CD4-positive, alpha-beta memory T cell (primary cell): ENCODE measurements around the gene ANKS3. TPM values are rescaled to one million over a fixed set of nuclear protein-coding genes. Genes with fewer than 3 reads are reported as not detected.
A peak's percentile ranks its signal among the peaks of the same experiment; 100 is the strongest.

Experiments used
- CTCF ChIA-PET: fragments of 350-600 bp; sonication (Branson Sonifier 250); formaldehyde crosslinking; loops from one replicate; lab custom pipeline; 2021; ENCODE audit warnings: inconsistent platforms; ENCODE audit not compliant: partially characterized antibody; lab: Charles Lee
- POLR2A ChIA-PET: fragments of 350-600 bp; sonication (Branson Sonifier 250); formaldehyde crosslinking; loops from one replicate; lab custom pipeline; 2021; ENCODE audit not compliant: partially characterized antibody; lab: Charles Lee
- DNase-seq, 5 donors: peaks; one replicate each; pipeline versions ENCODE4 v3.0.0 to v3.0.0-alpha.2; 2020 to 2022; ENCODE audit warnings: mixed read lengths in 1 of 5
- H3K27ac ChIP-seq: one replicate; pipeline ENCODE4 v1.7.0; 2013; ENCODE audit warnings: low read depth, low read length
- H3K27me3 ChIP-seq: 2 replicates; pipeline ENCODE4 v1.7.0; 2013; ENCODE audit warnings: mild to moderate bottlenecking, low read length, moderate library complexity; ENCODE audit not compliant: insufficient read depth
- H3K36me3 ChIP-seq: 2 replicates; pipeline ENCODE4 v1.7.0; 2013; ENCODE audit warnings: mild to moderate bottlenecking, low read length, moderate library complexity; ENCODE audit not compliant: insufficient read depth
- H3K4me1 ChIP-seq: 2 replicates; pipeline ENCODE4 v1.7.0; 2013; ENCODE audit warnings: mild to moderate bottlenecking, low read length, moderate library complexity; ENCODE audit not compliant: insufficient read depth
- H3K4me3 ChIP-seq, 2 donors: one replicate each; pipeline ENCODE4 v1.7.0; 2013; ENCODE audit warnings: low read length in 2 of 2, mild to moderate bottlenecking in 1 of 2
- H3K9me3 ChIP-seq, 2 donors: one replicate each; pipeline ENCODE4 v1.7.0; 2013; ENCODE audit warnings: low read length in 2 of 2, control low read depth in 1 of 2; ENCODE audit not compliant: control insufficient read depth in 1 of 2
- H3K27ac Mint-ChIP-seq, 7 donors: one replicate each; pipeline ENCODE4 v1.8.0; 2020 to 2021; ENCODE audit warnings: mixed read lengths in 7 of 7, mild to moderate bottlenecking in 6 of 7, inconsistent platforms in 3 of 7, moderate library complexity in 3 of 7
- H3K27me3 Mint-ChIP-seq, 2 donors: one replicate each; pipeline ENCODE4 v1.8.0; 2020 to 2021; ENCODE audit warnings: mixed read lengths in 2 of 2
- H3K36me3 Mint-ChIP-seq, 2 donors: one replicate each; pipeline ENCODE4 v1.8.0; 2020 to 2021; ENCODE audit warnings: mixed read lengths in 2 of 2, inconsistent platforms in 1 of 2, mild to moderate bottlenecking in 1 of 2
- H3K4me1 Mint-ChIP-seq, 4 donors: one replicate each; pipeline ENCODE4 v1.8.0; 2020 to 2021; ENCODE audit warnings: mixed read lengths in 4 of 4, mild to moderate bottlenecking in 1 of 4
- H3K4me3 Mint-ChIP-seq, 8 donors: one replicate each; pipeline ENCODE4 v1.8.0; 2020 to 2021; ENCODE audit warnings: mixed read lengths in 8 of 8, mild to moderate bottlenecking in 7 of 8, moderate library complexity in 6 of 8, inconsistent platforms in 3 of 8
- H3K9me3 Mint-ChIP-seq, 8 donors: one replicate each; pipeline ENCODE4 v1.8.0; 2020 to 2021; ENCODE audit warnings: mixed read lengths in 8 of 8, mild to moderate bottlenecking in 5 of 8, inconsistent platforms in 3 of 8, moderate library complexity in 1 of 8
- intact Hi-C: fragments of 100-400 bp; cut with micrococcal nuclease; formaldehyde crosslinking; loops from one replicate; pipeline ENCODE4 v1.15.1; 2023
- polyA plus RNA-seq, 2 donors: library from polyadenylated mRNA; unstranded; fragments of 300-500 nt; fragmentation: Illumina TruSeq; gene quantifications; one replicate each; pipeline ENCODE4 v1.2.3, GENCODE V29; 2021
- total RNA-seq, 2 experiments: library from RNA; stranded (reverse); gene quantifications; one replicate each; pipeline ENCODE4 v1.2.3, GENCODE V29; 2021

Gene ANKS3
- total and polyA plus RNA-seq, 4 experiments from 2014 or later, result 0.91 to 33.9 (median 17.1) TPM

- peak within 1 kb of the TSS; percentile 94 to 96 for H3K4me3 ChIP-seq
- H3K27me3 ChIP-seq, result no peaks in the 10 kb centered on the region
- H3K4me1 ChIP-seq, result peaks cover 32% of the 10 kb centered on the region
- ChIA-PET CTCF (interaction anchor here (0.5 kb wide), 1 partner anchor 19 kb away, joined by 3 read pairs; no protein-coding TSS in a partner anchor), POLR2A (interaction anchor here (0.6 to 5.0 kb wide), 13 partner anchors 19 to 291 kb away, joined by 3 to 72 read pairs (median 5); partner anchors contain the start of genes ANKS3, DNAAF8, GLYR1 and HMOX2)
- H3K27ac ChIP-seq, result peak within 1 kb of the TSS; percentile 79
- H3K9me3 Mint-ChIP-seq, result peaks cover 0 to 2% (median 0%) of the 10 kb centered on the region in 8 donors
- intact Hi-C loops, result loop anchor here (1.0 to 2.0 kb wide), 3 partner anchors 33 to 151 kb away; partner anchors contain the start of genes ANKS3, DNAAF8 and MGRN1
- no peaks in the 10 kb centered on the region for H3K27me3 Mint-ChIP-seq
- H3K4me3 Mint-ChIP-seq, result peak within 1 kb of the TSS; percentile 92 to 95 (median 94)
- peaks cover 9% of the 10 kb centered on the region for H3K36me3 ChIP-seq
- peak; percentile 90 to 93 (median 93) for DNase-seq
- peak within 1 kb of the TSS; percentile 89 to 98 (median 94) for H3K27ac Mint-ChIP-seq
- no peaks in the 10 kb centered on the region for H3K9me3 ChIP-seq
- H3K4me1 Mint-ChIP-seq, result peaks cover 16 to 50% (median 35%) of the 10 kb centered on the region in 4 donors
- peaks cover 0 to 28% of the 10 kb centered on the region in 2 donors for H3K36me3 Mint-ChIP-seq
Observed at GRCh38 chr16:4766875-4767628, 33.0 kb upstream of the ANKS3 start, which contains the start of gene ZNF500. Gene ZNF500, minus strand, starts transcription at chr16:4767162. Its CDS starts 1,184 bp downstream, at chr16:4765978.

DNA sequence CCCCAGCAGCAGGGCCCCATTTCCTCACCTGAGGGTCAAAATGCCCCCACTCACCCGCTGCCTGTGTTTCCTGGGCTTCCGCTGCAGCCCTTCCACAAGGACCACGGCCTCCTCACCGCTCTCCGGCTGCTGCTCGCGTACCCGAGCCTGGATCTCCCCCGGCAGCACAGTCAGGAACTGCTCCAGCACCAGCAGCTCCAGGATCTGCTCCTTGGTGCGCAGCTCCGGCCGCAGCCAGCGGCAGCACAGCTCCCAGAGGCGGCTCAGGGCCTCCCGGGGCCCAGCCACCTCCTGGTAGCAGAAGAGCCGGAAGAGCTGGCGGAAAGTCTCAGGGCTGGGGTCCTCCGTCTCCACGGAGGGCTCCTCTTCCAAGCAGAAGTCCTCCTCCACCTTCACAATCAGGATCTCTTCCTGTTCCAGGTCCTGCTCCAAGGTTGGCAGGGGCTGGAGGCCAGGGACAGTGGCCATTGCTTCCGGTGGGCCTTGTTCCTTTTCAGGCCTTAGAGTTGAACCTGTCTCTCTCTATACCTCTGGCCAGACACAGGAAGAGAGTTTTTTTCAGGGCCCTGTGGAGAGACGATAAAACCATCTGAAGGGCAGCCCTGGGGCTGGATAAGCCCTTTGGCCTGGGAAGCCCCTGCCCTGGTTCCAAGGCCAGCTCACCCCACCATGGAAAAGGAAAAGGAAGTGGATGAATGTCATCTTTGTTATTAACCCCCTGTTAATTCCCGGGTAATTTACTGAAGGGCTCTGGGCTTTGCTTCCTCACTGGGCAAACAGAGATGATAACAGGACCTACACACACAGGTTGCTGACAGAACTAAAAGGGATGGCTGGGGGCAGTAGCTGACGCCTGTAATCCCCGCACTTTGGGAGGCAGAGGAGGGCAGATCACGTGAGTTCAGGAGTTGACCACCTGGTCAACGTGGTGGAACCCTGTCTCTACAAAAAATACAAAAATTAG, 31.7 kb upstream of the ANKS3 start:
- no peaks in the 10 kb centered on the region for H3K9me3 ChIP-seq
- ChIA-PET CTCF (no interaction called here), POLR2A (interaction anchor here (0.6 to 5.0 kb wide), 10 partner anchors 32 to 686 kb away, joined by 3 to 72 read pairs (median 8); partner anchors contain the start of genes ANKS3, DNAAF8, GLYR1 and HMOX2)
- Mint-ChIP-seq H3K36me3 (peaks cover 0 to 34% of the 10 kb centered on the region in 2 donors), H3K27ac (peak overlapping the region; percentile 68 to 92 (median 89)), H3K9me3 (peaks cover 0 to 2% (median 0%) of the 10 kb centered on the region in 8 donors), H3K27me3 (no peaks in the 10 kb centered on the region), H3K4me1 (peaks cover 16 to 50% (median 35%) of the 10 kb centered on the region in 4 donors), H3K4me3 (peak overlapping the region; percentile 83 to 94 (median 86))
- intact Hi-C loops, result loop anchor here (2.0 kb wide), 1 partner anchor 141 kb away; the partner anchor contains the start of gene MGRN1
- DNase-seq, result no peak
- peak overlapping the region; percentile 39 to 94 for H3K4me3 ChIP-seq
- peak overlapping the region; percentile 79 for H3K27ac ChIP-seq
- peaks cover 15% of the 10 kb centered on the region for H3K36me3 ChIP-seq
- peaks cover 32% of the 10 kb centered on the region for H3K4me1 ChIP-seq
- H3K27me3 ChIP-seq, result no peaks in the 10 kb centered on the region

DNA sequence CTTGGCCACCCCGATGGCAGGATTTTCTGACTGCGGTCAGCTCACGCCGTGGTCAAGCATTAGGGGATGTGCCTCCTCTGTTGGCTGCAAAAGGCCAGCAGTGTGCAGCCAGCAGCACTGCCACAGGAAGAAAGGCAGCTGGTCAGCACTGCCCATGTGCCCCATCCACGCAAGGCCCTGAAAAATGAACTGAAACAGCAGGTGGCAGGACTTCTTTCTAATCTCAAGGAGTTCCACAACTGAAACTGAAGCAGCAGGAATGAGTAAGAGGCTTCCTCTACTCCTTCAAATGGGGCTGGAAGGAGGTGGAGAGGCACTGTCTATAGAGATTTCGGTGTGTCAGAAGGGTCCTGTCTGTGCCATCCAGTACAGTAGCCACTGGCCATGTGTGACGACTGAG, 29.7 kb upstream of the ANKS3 start:
- POLR2A ChIA-PET, result interaction anchor here (1.6 kb wide), 1 partner anchor 39 kb away, joined by 4 read pairs; the partner anchor contains the start of gene ROGDI
- H3K9me3 Mint-ChIP-seq, result no peaks in the 10 kb centered on the region
- no peaks in the 10 kb centered on the region for H3K27me3 Mint-ChIP-seq
- Histone ChIP-seq H3K4me3 (no peak overlapping the region), H3K4me1 (peaks cover 29% of the 10 kb centered on the region), H3K9me3 (no peaks in the 10 kb centered on the region), H3K36me3 (peaks cover 29% of the 10 kb centered on the region), H3K27ac (no peak overlapping the region), H3K27me3 (no peaks in the 10 kb centered on the region)
- peaks cover 7 to 50% of the 10 kb centered on the region in 2 donors for H3K36me3 Mint-ChIP-seq
- intact Hi-C loops, result no loop called here
- peaks cover 13 to 41% (median 25%) of the 10 kb centered on the region in 4 donors for H3K4me1 Mint-ChIP-seq
- H3K27ac Mint-ChIP-seq, result peak overlapping the region in 1 of 7 donors; percentile 60
- CTCF ChIA-PET, result interaction anchor here (0.5 to 0.7 kb wide), 2 partner anchors 16 to 127 kb away, joined by 3 read pairs; no protein-coding TSS in a partner anchor
- no peak for DNase-seq
- H3K4me3 Mint-ChIP-seq, result peak overlapping the region in 1 of 8 donors; percentile 31

DNA sequence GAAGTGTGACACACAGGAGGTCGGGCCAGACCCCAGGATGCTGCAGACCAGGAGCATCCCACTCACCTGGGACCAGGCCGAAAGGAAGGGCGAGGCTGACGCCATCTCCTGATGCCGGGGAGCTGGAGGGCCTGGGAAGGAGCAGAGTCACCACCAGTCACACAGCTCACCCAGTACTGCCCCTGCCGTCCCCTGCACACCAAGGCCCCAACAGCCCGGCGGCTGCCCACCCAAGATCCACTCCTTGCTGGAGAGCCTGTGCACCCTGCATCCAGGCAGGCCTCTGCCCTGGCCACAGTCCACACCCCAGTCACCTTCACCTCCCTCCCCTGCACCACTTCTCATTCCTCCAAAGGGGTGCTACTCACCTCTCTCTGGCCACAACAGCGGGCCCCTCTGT, 28.1 kb upstream of the ANKS3 start:
- Histone ChIP-seq H3K4me3 (no peak overlapping the region), H3K27ac (no peak overlapping the region), H3K27me3 (no peaks in the 10 kb centered on the region), H3K4me1 (peaks cover 16% of the 10 kb centered on the region), H3K36me3 (peaks cover 38% of the 10 kb centered on the region), H3K9me3 (no peaks in the 10 kb centered on the region)
- Mint-ChIP-seq H3K4me3 (no peak overlapping the region), H3K27me3 (no peaks in the 10 kb centered on the region), H3K4me1 (peaks cover 10 to 27% (median 15%) of the 10 kb centered on the region in 4 donors), H3K27ac (peak overlapping the region in 2 of 7 donors; percentile 35 to 62), H3K9me3 (no peaks in the 10 kb centered on the region), H3K36me3 (peaks cover 12 to 56% of the 10 kb centered on the region in 2 donors)
- CTCF ChIA-PET, result no interaction called here
- intact Hi-C loops, result no loop called here
- DNase-seq, result no peak
- POLR2A ChIA-PET, result interaction anchor here (1.2 kb wide), 1 partner anchor 41 kb away, joined by 4 read pairs; the partner anchor contains the start of gene ROGDI

DNA sequence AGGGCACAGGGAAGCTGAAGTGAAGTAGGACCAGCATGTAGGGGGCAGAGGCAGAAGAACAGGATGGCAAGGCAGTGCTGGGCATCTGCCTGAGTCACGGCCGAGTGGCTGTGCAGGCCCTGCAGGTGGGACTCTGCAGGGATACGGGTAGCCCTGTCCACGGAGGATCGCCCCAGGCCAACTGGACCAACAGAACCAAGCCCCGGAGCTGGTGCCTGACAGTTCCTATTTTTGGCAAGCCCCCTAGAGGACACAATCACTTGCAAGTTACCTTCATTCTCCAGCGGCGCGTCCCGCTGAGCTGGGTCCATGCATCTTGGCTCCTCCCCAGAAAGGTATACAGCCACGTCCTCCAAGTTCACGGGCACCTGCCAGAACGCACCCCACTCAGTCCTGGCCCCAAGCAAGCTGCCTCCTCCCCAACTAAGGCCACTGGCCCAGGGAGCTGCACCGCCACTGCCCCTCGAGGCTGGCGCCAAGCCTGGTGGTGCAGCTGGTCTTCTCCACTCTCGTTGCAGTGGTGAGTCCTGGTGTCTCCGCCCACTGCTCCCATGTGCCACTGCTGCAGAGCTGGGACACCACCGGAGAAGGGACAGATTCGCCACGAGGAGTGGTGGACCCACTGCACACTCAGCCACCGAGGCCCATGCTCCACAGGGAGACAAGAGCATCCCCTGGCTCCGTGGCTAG, 26.3 kb upstream of the ANKS3 start:
- peak overlapping the region in 1 of 7 donors; percentile 75 for H3K27ac Mint-ChIP-seq
- Histone ChIP-seq H3K9me3 (no peaks in the 10 kb centered on the region), H3K4me3 (no peak overlapping the region), H3K27ac (no peak overlapping the region), H3K36me3 (peaks cover 38% of the 10 kb centered on the region), H3K4me1 (peaks cover 4% of the 10 kb centered on the region), H3K27me3 (no peaks in the 10 kb centered on the region)
- H3K4me1 Mint-ChIP-seq, result peaks cover 1 to 18% (median 4%) of the 10 kb centered on the region in 4 donors
- no peak for DNase-seq
- no peak overlapping the region for H3K4me3 Mint-ChIP-seq
- POLR2A ChIA-PET, result no interaction called here
- intact Hi-C loops, result no loop called here
- H3K9me3 Mint-ChIP-seq, result peaks cover 0 to 2% (median 0%) of the 10 kb centered on the region in 8 donors
- H3K27me3 Mint-ChIP-seq, result no peaks in the 10 kb centered on the region
- CTCF ChIA-PET, result no interaction called here
- H3K36me3 Mint-ChIP-seq, result peaks cover 23 to 60% of the 10 kb centered on the region in 2 donors

- peaks cover 42 to 56% of the 10 kb centered on the region in 2 donors for H3K36me3 Mint-ChIP-seq
- peaks cover 0 to 5% (median under 1%) of the 10 kb centered on the region in 4 donors for H3K4me1 Mint-ChIP-seq
- no peaks in the 10 kb centered on the region for H3K27me3 Mint-ChIP-seq
- H3K4me3 ChIP-seq, result no peak overlapping the region
- no peak for DNase-seq
- H3K9me3 Mint-ChIP-seq, result peaks cover 0 to 2% (median 0%) of the 10 kb centered on the region in 8 donors
- H3K36me3 ChIP-seq, result peaks cover 53% of the 10 kb centered on the region
- no peak overlapping the region for H3K4me3 Mint-ChIP-seq
- ChIA-PET CTCF (no interaction called here), POLR2A (no interaction called here)
- no peaks in the 10 kb centered on the region for H3K27me3 ChIP-seq
- intact Hi-C loops, result no loop called here
- no peaks in the 10 kb centered on the region for H3K9me3 ChIP-seq
- H3K27ac Mint-ChIP-seq, result no peak overlapping the region
- no peaks in the 10 kb centered on the region for H3K4me1 ChIP-seq
- H3K27ac ChIP-seq, result no peak overlapping the region
Observed at GRCh38 chr16:4755687-4756086, 21.6 kb upstream of the ANKS3 start.
